HepG2 (cell line): Measurements from ENCODE around the gene FUT1. TPM values are rescaled to one million over a fixed set of nuclear protein-coding genes. Genes with fewer than 3 reads are reported as not detected.

Source experiments
- BCLAF1 ChIP-seq: fragments of 450-650 bp; IDR thresholded peaks from 2 replicates; pipeline ENCODE4 v1.6.1; 2017; ENCODE audit warnings: mild to moderate bottlenecking
- CHD4 ChIP-seq: fragments of 200-600 bp; sonication (generic); IDR thresholded peaks from 2 replicates; pipeline ENCODE4 v1.7.0; 2017; ENCODE audit warnings: mild to moderate bottlenecking, low read length, borderline replicate concordance
- GLMP ChIP-seq: sonication (generic); formaldehyde crosslinking; IDR thresholded peaks from 2 replicates; pipeline ENCODE4 v1.9.0; 2021; ENCODE audit warnings: missing genetic modification reagents, mild to moderate bottlenecking, borderline replicate concordance
- HHEX ChIP-seq: IDR thresholded peaks from 2 replicates; pipeline ENCODE4 v1.6.1; 2016; ENCODE audit warnings: control low read depth
- PAXIP1 ChIP-seq: sonication (generic); formaldehyde crosslinking; conservative IDR thresholded peaks from 2 replicates; pipeline ENCODE4 v1.4.0; 2020; ENCODE audit warnings: mild to moderate bottlenecking, missing genetic modification reagents, moderate library complexity
- PITX1 ChIP-seq: sonication (generic); formaldehyde crosslinking; IDR thresholded peaks from 2 replicates; pipeline ENCODE4 v1.5.1; 2020; ENCODE audit warnings: mild to moderate bottlenecking, missing genetic modification reagents
- PRDM4 ChIP-seq: sonication (generic); formaldehyde crosslinking; IDR thresholded peaks from 2 replicates; pipeline ENCODE4 v1.9.0; 2021; ENCODE audit warnings: missing genetic modification reagents, borderline replicate concordance
- RBAK ChIP-seq: sonication (generic); formaldehyde crosslinking; IDR thresholded peaks from 2 replicates; pipeline ENCODE4 v1.5.1; 2020; ENCODE audit warnings: mild to moderate bottlenecking, missing genetic modification reagents
- SP4 ChIP-seq: sonication (generic); formaldehyde crosslinking; IDR thresholded peaks from 2 replicates; pipeline ENCODE4 v1.8.1; 2023; ENCODE audit warnings: mild to moderate bottlenecking, missing genetic modification reagents
- SSRP1 ChIP-seq: IDR thresholded peaks from 2 replicates; pipeline ENCODE4 v1.6.1; 2016; ENCODE audit warnings: control low read depth
- TCF7L2 ChIP-seq: IDR thresholded peaks from 2 replicates; pipeline ENCODE4 v1.6.1; 2011; ENCODE audit warnings: mild to moderate bottlenecking, low read depth, low read length, moderate library complexity
- THAP7 ChIP-seq: sonication (generic); formaldehyde crosslinking; IDR thresholded peaks from 2 replicates; pipeline ENCODE4 v1.8.1; 2023; ENCODE audit warnings: mild to moderate bottlenecking, missing genetic modification reagents
- U2AF1 ChIP-seq: fragments of 200-400 bp; formaldehyde crosslinking; optimal IDR thresholded peaks from 2 replicates; pipeline ENCODE3; 2017; ENCODE audit warnings: mild to moderate bottlenecking, low read depth, low read length
- ZNF124 ChIP-seq: sonication (generic); formaldehyde crosslinking; IDR thresholded peaks from 2 replicates; pipeline ENCODE4 v1.4.0; 2020; ENCODE audit warnings: missing genetic modification reagents
- ZNF143 ChIP-seq: sonication (generic); formaldehyde crosslinking; IDR thresholded peaks from 2 replicates; pipeline ENCODE4 v1.4.0; 2020; ENCODE audit warnings: missing genetic modification reagents
- ZNF24 ChIP-seq: fragments of 450-650 bp; IDR thresholded peaks from 2 replicates; pipeline ENCODE4 v1.6.1; 2017; ENCODE audit warnings: antibody characterized with exemption, mild to moderate bottlenecking
- ZNF350 ChIP-seq: sonication (generic); formaldehyde crosslinking; IDR thresholded peaks from 2 replicates; pipeline ENCODE4 v1.4.0; 2020; ENCODE audit warnings: mild to moderate bottlenecking, low read depth, missing genetic modification reagents, borderline replicate concordance
- ZNF570 ChIP-seq: sonication (generic); formaldehyde crosslinking; IDR thresholded peaks from 2 replicates; pipeline ENCODE4 v1.4.0; 2020; ENCODE audit warnings: mild to moderate bottlenecking, missing genetic modification reagents, borderline replicate concordance
- ZNF660 ChIP-seq: sonication (generic); formaldehyde crosslinking; IDR thresholded peaks from 2 replicates; pipeline ENCODE4 v1.5.1; 2020; ENCODE audit warnings: mild to moderate bottlenecking, low read depth, missing genetic modification reagents, borderline replicate concordance
- ZNF792 ChIP-seq: IDR thresholded peaks from 2 replicates; pipeline ENCODE4 v1.6.1; 2016
- ZSCAN30 ChIP-seq: sonication (generic); formaldehyde crosslinking; IDR thresholded peaks from 2 replicates; pipeline ENCODE4 v1.5.0; 2020; ENCODE audit warnings: mild to moderate bottlenecking, missing genetic modification reagents
- polyA plus RNA-seq, 8 experiments: library from polyadenylated mRNA; depleted of rRNA in 3 of 8; stranded (reverse) in 7 of 8; unstranded in 1 of 8; fragments of >200 nt; fragmentation: Illumina TruSeq in 4 of 8; extraction: Trizol in 4 of 8; gene quantifications; 2 replicates each; pipeline versions ENCODE4 v1.2.1 to v1.2.3, GENCODE V29; 2011 to 2016; ENCODE audit warnings: low read depth in 4 of 8, missing spikeins in 1 of 8, mixed read lengths in 1 of 8; ENCODE audit not compliant: insufficient read depth in 1 of 8
- total RNA-seq, 5 experiments: library from RNA; depleted of rRNA; stranded (reverse); fragments of >200 nt; fragmentation: Illumina TruSeq; extraction: Trizol; gene quantifications; 2 replicates each; pipeline ENCODE4 v1.2.3, GENCODE V29; 2016; ENCODE audit warnings: low read depth in 1 of 5

FUT1 gene
- total and polyA plus RNA-seq, 2 of the 13 experiments (the other 11 are each of a cell fraction or from before 2014, with no cell fraction given): 0.07 to 1.1 TPM

GRCh38 chr19:48718711-48719231 lies 33.7 kb downstream of the FUT1 start (continued):
- no peak for TF ChIP-seq ZNF660 (CRISPR knock-in tag)
- TF ChIP-seq CHD4: no peak
- TF ChIP-seq ZNF350: peak; percentile 79
- peak; percentile 91 for TF ChIP-seq PAXIP1 (CRISPR knock-in tag)
- TF ChIP-seq PITX1 (CRISPR knock-in tag): peak; percentile 75
- TF ChIP-seq PRDM4 (CRISPR knock-in tag): no peak
- TF ChIP-seq THAP7 (CRISPR knock-in tag): no peak
- no peak for TF ChIP-seq TCF7L2
- TF ChIP-seq ZNF143: peak; percentile 67
- TF ChIP-seq ZNF24: no peak
- TF ChIP-seq BCLAF1: no peak
- TF ChIP-seq ZSCAN30 (CRISPR knock-in tag): no peak
- peak; percentile 14; the same call in 1 of the 2 replicates for TF ChIP-seq SP4
- no peak for TF ChIP-seq U2AF1
- no peak for TF ChIP-seq ZNF570 (CRISPR knock-in tag)
- TF ChIP-seq GLMP (CRISPR knock-in tag): no peak
- TF ChIP-seq RBAK (CRISPR knock-in tag): no peak
- no peak for TF ChIP-seq ZNF124 (CRISPR knock-in tag)
- no peak for TF ChIP-seq HHEX
- TF ChIP-seq ZNF792 (CRISPR knock-in tag): 0 out of 2 replicates have a peak, but pooled peaks have one; percentile 29
- TF ChIP-seq SSRP1 (CRISPR knock-in tag): no peak
